Endothelial cell of umbilical vein (primary cell): ENCODE results near the gene TAF13. TPM values are rescaled to one million over a fixed set of nuclear protein-coding genes. Genes with fewer than 3 reads are reported as not detected.

Experiments used
- BruUV-seq: library from RNA; stranded (reverse); fragments of 400-500 nt; replicated peaks from 2 replicates; lab custom pipeline; 2021; lab: Mats Ljungman, UMichigan
- CTCF ChIA-PET: fragments of 300-600, 350-600 bp; sonication (Branson Sonifier 250); formaldehyde crosslinking; loops from one replicate; lab custom pipeline; 2021; ENCODE audit warnings: antibody characterized with exemption, inconsistent platforms; lab: Charles Lee
- POLR2A ChIA-PET: fragments of 300-600, 350-600 bp; sonication (Branson Sonifier 250); formaldehyde crosslinking; loops from one replicate; lab custom pipeline; 2021; ENCODE audit warnings: antibody characterized with exemption, inconsistent platforms; lab: Charles Lee
- DNase-seq: peaks from one replicate; pipeline ENCODE4 v3.0.0-alpha.2; 2011; ENCODE audit warnings: low read depth, low spot score
- FAIRE-seq: peaks from 2 replicates; lab custom pipeline; 2011; peaks lifted over from hg19 to GRCh38; lab: Jason Lieb, UNC
- H2AFZ ChIP-seq: 2 replicates; pipeline ENCODE4 v1.6.0; 2012; ENCODE audit warnings: low read depth, low read length, control low read depth, inconsistent platforms
- H3K27ac ChIP-seq: 2 replicates; pipeline ENCODE4 v1.5.1; 2011; ENCODE audit warnings: low read depth, mild to moderate bottlenecking, control low read depth, low read length, moderate library complexity; ENCODE audit not compliant: insufficient read depth
- H3K27me3 ChIP-seq, 2 experiments: 2 replicates each; pipeline versions ENCODE4 v1.6.0 to v1.6.1; 2011; ENCODE audit warnings: low read length in 2 of 2, mixed read lengths in 1 of 2; ENCODE audit not compliant: control insufficient read depth in 2 of 2, insufficient read depth in 2 of 2
- H3K36me3 ChIP-seq, 2 experiments: 2 replicates in 1 of 2; 3 replicates in 1 of 2; pipeline ENCODE4 v1.5.1; 2011; ENCODE audit warnings: low read length in 2 of 2, mild to moderate bottlenecking in 1 of 2, moderate library complexity in 1 of 2; ENCODE audit not compliant: control insufficient read depth in 2 of 2, insufficient read depth in 2 of 2; ENCODE audit errors: extremely low read depth in 1 of 2
- H3K4me1 ChIP-seq: 3 replicates; pipeline ENCODE4 v1.5.1; 2011; ENCODE audit warnings: mild to moderate bottlenecking, low read length; ENCODE audit not compliant: control insufficient read depth, insufficient read depth; ENCODE audit errors: extremely low read depth
- H3K4me2 ChIP-seq: 2 replicates; pipeline ENCODE4 v1.6.1; 2011; ENCODE audit warnings: low read length, control low read depth, mixed read lengths; ENCODE audit not compliant: insufficient read depth
- H3K4me3 ChIP-seq, 3 experiments: fragments of 200-600 bp in 1 of 3; sonication (generic), shearing (Covaris generic) in 1 of 3; replicated peaks in 1 of 3; 2 replicates each; pipeline ENCODE4 v1.5.1; 2011 to 2016; ENCODE audit warnings: control low read depth in 3 of 3, low read length in 3 of 3, mild to moderate bottlenecking in 2 of 3, inconsistent platforms in 1 of 3, low read depth in 1 of 3, moderate library complexity in 1 of 3; ENCODE audit not compliant: insufficient read depth in 1 of 3
- H3K79me2 ChIP-seq: 2 replicates; pipeline ENCODE4 v1.6.0; 2012; ENCODE audit warnings: low read length, inconsistent platforms; ENCODE audit not compliant: control insufficient read depth, insufficient read depth
- H3K9ac ChIP-seq: replicated peaks from 2 replicates; pipeline ENCODE3; 2011; ENCODE audit warnings: low read length, control low read depth; ENCODE audit not compliant: insufficient read depth; ENCODE audit errors: extremely low read depth
- H3K9me1 ChIP-seq: replicated peaks from 3 replicates; pipeline ENCODE4 v1.6.0; 2011; ENCODE audit warnings: mild to moderate bottlenecking, low read length; ENCODE audit not compliant: control insufficient read depth, insufficient read depth; ENCODE audit errors: extremely low read depth
- H3K9me3 ChIP-seq: replicated peaks from 2 replicates; pipeline ENCODE4 v1.5.1; 2012; ENCODE audit warnings: low read length, inconsistent platforms; ENCODE audit not compliant: control insufficient read depth, insufficient read depth
- H4K20me1 ChIP-seq: replicated peaks from 2 replicates; pipeline ENCODE3; 2011; ENCODE audit warnings: mild to moderate bottlenecking, low read length; ENCODE audit not compliant: control insufficient read depth, insufficient read depth; ENCODE audit errors: extremely low read depth
- CTCF ChIP-seq, 2 donors: IDR thresholded peaks; 1 replicate in 1 of 2; 2 replicates in 1 of 2; pipeline ENCODE4 v1.5.1; 2011; ENCODE audit warnings: low read length in 2 of 2, mild to moderate bottlenecking in 2 of 2, moderate library complexity in 2 of 2, control low read depth in 1 of 2, inconsistent platforms in 1 of 2, low read depth in 1 of 2; ENCODE audit not compliant: insufficient read depth in 1 of 2; ENCODE audit errors: extremely low read depth in 1 of 2
- FOS ChIP-seq: IDR thresholded peaks from 2 replicates; pipeline ENCODE4 v1.6.1; 2011; ENCODE audit warnings: mild to moderate bottlenecking, low read length, moderate library complexity, borderline replicate concordance; ENCODE audit not compliant: insufficient read depth
- GATA2 ChIP-seq: IDR thresholded peaks from 2 replicates; pipeline ENCODE4 v1.7.0; 2011; ENCODE audit warnings: low read depth, mild to moderate bottlenecking, moderate library complexity, mixed read lengths, low read length; ENCODE audit not compliant: insufficient read length, insufficient read depth
- MAX ChIP-seq: IDR thresholded peaks from 2 replicates; pipeline ENCODE4 v1.6.1; 2011; ENCODE audit not compliant: insufficient read depth, insufficient read length
- MYC ChIP-seq: IDR thresholded peaks from one replicate; pipeline ENCODE4 v1.6.1; 2011; ENCODE audit warnings: mild to moderate bottlenecking, low read depth, low read length
- POLR2A ChIP-seq: IDR thresholded peaks from 2 replicates; pipeline ENCODE4 v1.6.1; 2012; ENCODE audit warnings: low read depth, mild to moderate bottlenecking, control low read depth, low read length
- POLR2AphosphoS5 ChIP-seq: IDR thresholded peaks from 2 replicates; pipeline ENCODE4 v1.6.1; 2012; ENCODE audit warnings: low read depth, mild to moderate bottlenecking, control low read depth, low read length, moderate library complexity; ENCODE audit not compliant: insufficient read depth
- dilution Hi-C: fragments of 300-500 bp; cut with MboI; formaldehyde crosslinking; loops from one replicate; pipeline ENCODE4 v1.15.0; 2019; ENCODE audit warnings: low sequenced_read_pairs; ENCODE audit not compliant: extremely low pct_ligation_motif_present
- intact Hi-C: fragments of 100-400 bp; cut with micrococcal nuclease; formaldehyde crosslinking; loops from one replicate; pipeline ENCODE4 v1.10.0; 2022
- polyA plus RNA-seq, 4 experiments: library from polyadenylated mRNA; depleted of rRNA in 3 of 4; stranded (reverse) in 3 of 4; unstranded in 1 of 4; fragments of >200 nt; gene quantifications; 2 replicates each; pipeline versions ENCODE4 v1.2.1 to v1.2.3, GENCODE V29; 2011 to 2012; ENCODE audit warnings: missing spikeins in 1 of 4
- total RNA-seq: library from RNA; stranded (reverse); gene quantifications from 2 replicates; pipeline ENCODE4 v1.2.3, GENCODE V29; 2021

The TAF13 gene
- total and polyA plus RNA-seq, 2 donors (not counting 3 experiments of a cell fraction or from before 2014, with no cell fraction given): 14.8 to 42.3 TPM

DNA sequence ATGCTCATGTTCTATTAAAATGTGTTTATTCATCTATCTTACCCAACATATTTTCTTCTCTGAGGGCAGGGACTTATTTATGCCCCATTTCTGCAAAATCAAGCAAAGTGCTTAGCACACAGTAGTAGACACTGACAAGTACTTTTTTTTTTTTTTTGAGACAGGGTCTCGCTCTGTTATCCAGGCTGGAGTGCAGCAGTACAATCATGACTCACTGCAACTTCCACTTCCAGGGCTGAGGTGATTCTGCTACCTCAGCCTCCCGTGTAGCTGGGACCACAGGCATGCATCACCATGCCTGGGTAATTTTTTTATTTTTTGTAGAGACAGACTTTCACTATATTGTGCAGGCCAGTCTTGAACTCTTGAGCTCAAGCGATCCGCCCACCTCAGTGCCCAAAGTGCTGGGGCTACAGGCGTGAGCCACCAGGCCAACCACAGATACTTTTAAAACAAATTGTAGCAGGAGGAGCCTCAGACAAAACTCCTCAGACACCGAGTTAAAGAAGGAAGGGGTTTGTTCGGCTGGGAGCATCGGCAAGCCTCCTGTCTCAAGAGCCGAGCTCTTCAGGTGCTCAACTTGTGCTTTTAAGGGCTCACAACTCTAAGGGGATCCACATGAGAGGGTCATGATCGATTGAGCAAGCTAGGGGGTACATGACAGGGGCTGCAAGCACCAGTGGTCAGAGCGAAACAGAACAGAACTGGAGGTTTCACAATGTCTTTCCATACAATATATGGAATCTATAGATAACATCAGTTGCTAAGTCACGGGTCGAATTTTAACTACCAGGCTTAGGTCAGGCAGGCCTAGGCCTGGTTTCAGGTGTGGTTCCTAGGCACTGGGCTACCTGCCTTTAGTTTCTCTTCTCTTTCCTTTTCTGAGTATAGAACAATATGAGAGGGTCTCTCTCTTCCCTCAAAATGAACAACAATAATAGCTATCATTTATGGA is 9.0 kb upstream of the TAF13 start:
- DNase-seq: no peak
- no peak overlapping the region for H3K4me2 ChIP-seq
- peaks cover 9% of the 10 kb centered on the region for H3K4me1 ChIP-seq
- no peaks in the 10 kb centered on the region for H4K20me1 ChIP-seq
- no peaks in the 10 kb centered on the region for H3K79me2 ChIP-seq
- intact Hi-C loops: no loop called here
- no peak for FAIRE-seq
- TF ChIP-seq FOS: no peak
- no peak for TF ChIP-seq MYC
- no peak for TF ChIP-seq MAX
- no peak for TF ChIP-seq POLR2A
- no peak for TF ChIP-seq CTCF (IDR thresholded peaks at IDR 0.05; ENCODE audit: extremely low read depth in 1 of 2, insufficient read depth in 1 of 2, low read depth in 1 of 2, low read length in 2 of 2)
- no peak for TF ChIP-seq POLR2AphosphoS5
- no peak for TF ChIP-seq GATA2
- ChIA-PET CTCF (interaction anchor here (0.8 to 3.0 kb wide), 4 partner anchors 11 to 28 kb away, joined by 4 to 14 read pairs (median 8); a partner anchor contains a TSS), POLR2A (interaction anchor here (0.6 to 1.1 kb wide), 2 partner anchors 15 to 28 kb away, joined by 3 read pairs; no protein-coding TSS in a partner anchor)
- H2AFZ ChIP-seq: no peak overlapping the region
- H3K36me3 ChIP-seq: no peaks in the 10 kb centered on the region
- no peak overlapping the region for H3K27ac ChIP-seq
- H3K4me3 ChIP-seq: no peak overlapping the region
- H3K27me3 ChIP-seq: no peaks in the 10 kb centered on the region
- BruUV-seq: no TSS peak
- no peaks in the 10 kb centered on the region for H3K9me1 ChIP-seq
- no peak overlapping the region for H3K9ac ChIP-seq
- dilution Hi-C loops: no loop called here
- no peaks in the 10 kb centered on the region for H3K9me3 ChIP-seq
